H54 (cell line): ENCODE data around the gene SPNS3.

Experiments
- DNase-seq: peaks from one replicate; pipeline ENCODE4 v3.0.0; 2011; ENCODE audit warnings: low spot score, mixed read lengths; ENCODE audit not compliant: insufficient read length
- FAIRE-seq: peaks from 3 replicates; lab custom pipeline; 2011; peaks lifted over from hg19 to GRCh38; lab: Jason Lieb, UNC
- POLR2A ChIP-seq: IDR thresholded peaks from 2 replicates; pipeline ENCODE4 v1.6.1; 2011; ENCODE audit warnings: low read depth, mild to moderate bottlenecking, low read length

Gene SPNS3, protein sequence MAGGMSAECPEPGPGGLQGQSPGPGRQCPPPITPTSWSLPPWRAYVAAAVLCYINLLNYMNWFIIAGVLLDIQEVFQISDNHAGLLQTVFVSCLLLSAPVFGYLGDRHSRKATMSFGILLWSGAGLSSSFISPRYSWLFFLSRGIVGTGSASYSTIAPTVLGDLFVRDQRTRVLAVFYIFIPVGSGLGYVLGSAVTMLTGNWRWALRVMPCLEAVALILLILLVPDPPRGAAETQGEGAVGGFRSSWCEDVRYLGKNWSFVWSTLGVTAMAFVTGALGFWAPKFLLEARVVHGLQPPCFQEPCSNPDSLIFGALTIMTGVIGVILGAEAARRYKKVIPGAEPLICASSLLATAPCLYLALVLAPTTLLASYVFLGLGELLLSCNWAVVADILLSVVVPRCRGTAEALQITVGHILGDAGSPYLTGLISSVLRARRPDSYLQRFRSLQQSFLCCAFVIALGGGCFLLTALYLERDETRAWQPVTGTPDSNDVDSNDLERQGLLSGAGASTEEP

DNA sequence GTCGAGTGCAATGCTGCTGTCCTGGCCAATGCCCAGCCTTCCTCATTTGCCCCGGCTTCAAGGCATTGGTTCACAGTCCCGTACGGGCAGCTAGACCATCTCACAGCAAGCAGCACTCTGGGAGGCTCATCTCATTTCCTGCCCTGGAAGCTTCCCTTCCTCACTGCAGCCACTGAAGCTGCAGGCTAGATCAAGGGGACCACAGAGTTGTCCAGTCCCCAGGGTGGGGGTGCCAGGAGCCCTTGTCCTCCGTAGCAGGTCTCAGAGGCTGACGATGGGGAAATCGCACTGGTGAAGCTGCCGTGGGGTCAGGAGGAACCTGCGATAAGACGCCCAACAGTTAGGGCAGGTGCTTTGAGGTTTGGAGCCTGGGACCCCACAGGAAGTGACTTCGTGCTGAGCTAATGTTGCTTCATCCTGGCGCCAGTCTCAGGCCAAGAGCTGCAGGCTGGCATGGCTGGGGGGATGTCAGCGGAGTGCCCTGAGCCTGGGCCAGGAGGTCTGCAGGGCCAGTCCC is at the start of gene SPNS3:
TSS of gene SPNS3 (plus strand) at position 426 of the 517 bp plus-strand sequence. CDS start at position 454, 28 bp downstream.
- FAIRE-seq (no peak), DNase-seq (no peak)
- no peak for TF ChIP-seq POLR2A

DNA sequence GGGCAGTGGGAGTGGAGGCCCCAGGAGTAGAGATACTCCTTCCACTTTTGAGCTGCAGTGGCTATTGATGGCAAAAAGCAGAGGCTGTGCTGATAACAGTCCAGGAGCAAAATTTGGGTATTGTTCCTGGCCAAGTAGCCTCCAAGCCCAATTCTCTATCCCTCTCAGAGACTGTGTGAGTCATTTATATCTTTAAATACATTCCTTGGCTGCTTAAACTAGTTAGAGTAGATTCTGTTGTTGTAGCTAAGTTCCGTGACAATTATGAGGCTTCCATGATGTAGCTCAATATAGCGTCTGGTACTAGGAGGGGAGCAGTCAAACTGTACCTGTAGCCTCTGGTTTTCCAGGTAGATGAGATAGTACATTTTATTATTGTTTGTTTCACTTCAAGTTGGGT is 47.3 kb upstream of the SPNS3 start:
- DNase-seq (no peak), FAIRE-seq (no peak)
- TF ChIP-seq POLR2A, result no peak

DNA sequence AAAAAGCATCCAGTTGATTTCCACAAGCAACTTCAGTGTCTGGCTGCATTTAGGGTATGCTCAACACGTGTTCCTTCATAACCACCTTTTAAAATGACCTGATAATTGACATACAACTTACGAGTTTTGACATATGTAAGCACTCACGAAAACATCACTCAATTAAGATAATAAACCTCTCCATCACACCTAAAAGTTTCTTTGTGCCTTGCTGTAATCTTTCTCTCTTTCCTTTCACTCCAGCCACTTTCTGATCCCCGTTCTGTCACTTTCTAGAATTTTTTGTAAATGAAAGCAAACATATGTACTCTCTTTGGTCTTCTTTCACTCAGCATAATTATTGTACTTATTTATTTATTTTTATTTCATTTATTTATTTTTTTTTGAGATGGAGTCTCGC is 46.6 kb upstream of the SPNS3 start:
- FAIRE-seq, result no peak

DNA sequence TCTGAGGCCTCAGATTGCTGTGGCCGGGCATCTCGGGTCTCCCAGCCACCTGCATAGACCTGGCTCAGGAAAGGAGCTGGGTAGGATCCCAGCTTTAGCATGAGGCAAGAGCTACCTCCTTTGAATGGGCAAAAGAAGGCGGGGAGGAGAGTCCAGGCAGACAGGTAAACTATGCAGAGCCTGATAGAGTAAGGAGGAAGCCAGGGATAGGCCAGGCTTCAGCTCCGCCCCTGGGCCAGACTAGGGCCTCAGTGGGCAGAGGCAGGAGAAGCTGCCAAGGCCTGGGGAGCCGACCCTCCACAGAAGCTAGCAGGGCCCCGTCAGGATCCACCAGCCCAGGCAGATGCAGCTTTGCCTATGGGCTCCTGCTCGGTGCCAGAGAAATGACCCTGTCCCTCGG is 44.7 kb upstream of the SPNS3 start:
- FAIRE-seq (no peak), DNase-seq (no peak)
- TF ChIP-seq POLR2A, result no peak

More for the DNA sequence above, 46.6 kb upstream of the SPNS3 start:
- no peak for DNase-seq
- TF ChIP-seq POLR2A, result no peak

DNA sequence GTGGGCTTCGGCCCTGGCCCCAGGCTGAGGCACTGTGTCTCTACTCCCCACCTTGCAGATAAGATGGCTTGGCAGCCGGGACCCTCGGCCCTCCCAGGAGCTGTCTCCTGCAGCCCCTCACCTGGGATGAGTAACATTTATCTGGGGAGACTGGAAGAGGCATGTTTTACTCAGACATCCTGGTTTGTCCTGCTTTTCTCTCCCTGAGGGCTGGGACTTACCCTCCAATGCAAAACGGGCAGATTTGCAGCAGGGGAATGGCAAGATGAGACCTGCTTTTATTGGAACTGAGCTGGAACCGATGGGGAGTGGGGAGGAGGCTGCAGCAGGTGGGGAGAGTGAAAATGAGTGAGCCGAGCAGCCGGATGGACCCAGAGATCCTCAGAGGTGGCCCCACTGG is 39.9 kb upstream of the SPNS3 start:
- DNase-seq (no peak), FAIRE-seq (no peak)
- TF ChIP-seq POLR2A, result no peak

DNA sequence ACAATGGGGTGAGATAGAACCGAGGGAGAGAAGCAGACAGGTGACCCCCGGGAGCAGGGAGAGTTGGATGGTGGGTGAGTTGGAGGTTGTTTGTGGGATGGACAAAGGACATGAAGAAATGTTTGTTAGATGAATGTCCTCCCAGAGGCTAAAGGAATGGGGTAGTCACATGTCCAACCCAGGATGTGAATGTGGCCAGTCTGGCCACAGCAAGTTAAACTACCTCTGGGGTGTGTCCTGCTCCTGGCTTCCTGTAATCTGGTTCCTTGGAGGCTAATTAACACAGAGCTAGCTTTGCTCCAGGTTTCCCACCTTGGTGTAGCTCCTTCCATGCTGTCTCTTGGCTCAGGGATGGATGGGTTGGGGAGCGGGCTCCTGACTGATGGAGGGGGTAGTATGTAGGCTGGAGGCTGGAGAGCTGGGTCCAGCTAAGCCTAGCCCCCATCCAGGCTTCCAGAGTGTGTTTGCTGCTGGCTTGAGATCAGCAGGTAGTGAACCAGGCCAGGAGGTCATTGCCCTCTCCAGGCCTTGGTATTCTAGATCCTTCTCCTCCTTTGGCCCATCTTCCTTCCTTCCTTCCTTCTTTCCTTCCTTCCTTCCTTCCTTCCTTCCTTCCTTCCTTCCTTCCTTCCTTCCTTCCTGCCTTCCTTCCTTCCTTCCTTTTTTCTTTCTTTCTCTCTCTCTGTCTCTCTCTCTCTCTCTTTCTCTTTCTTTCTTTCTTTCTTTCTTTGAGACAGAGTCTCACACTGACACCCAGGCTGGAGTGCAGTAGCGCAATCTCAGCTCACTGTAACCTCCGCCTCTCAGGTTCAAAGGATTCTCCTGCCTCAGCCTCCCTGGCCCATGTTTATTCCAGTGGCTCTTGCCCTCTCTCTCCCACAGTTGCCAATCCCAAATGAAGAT is 39.3 kb upstream of the SPNS3 start:
- DNase-seq (no peak), FAIRE-seq (no peak)
- TF ChIP-seq POLR2A, result no peak

DNA sequence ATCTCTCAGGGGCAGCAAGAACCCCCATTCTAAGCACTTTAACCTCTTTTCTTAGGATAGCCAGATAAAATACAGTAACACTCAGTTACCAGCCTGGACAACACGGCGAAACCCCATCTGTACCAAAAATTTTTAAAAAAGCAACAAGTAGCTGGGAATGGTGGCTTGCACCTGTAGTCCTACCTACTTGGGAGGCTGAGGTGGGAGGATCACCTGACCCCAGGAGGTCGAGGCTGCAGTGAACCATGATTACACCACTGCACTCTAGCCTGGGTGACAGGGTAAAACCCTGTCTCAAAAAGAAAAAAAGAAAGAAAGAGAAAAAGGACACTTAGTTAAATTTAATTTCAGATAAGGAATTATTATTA is 38.6 kb upstream of the SPNS3 start:
- no peak for FAIRE-seq
- DNase-seq, result no peak
- TF ChIP-seq POLR2A, result no peak

DNA sequence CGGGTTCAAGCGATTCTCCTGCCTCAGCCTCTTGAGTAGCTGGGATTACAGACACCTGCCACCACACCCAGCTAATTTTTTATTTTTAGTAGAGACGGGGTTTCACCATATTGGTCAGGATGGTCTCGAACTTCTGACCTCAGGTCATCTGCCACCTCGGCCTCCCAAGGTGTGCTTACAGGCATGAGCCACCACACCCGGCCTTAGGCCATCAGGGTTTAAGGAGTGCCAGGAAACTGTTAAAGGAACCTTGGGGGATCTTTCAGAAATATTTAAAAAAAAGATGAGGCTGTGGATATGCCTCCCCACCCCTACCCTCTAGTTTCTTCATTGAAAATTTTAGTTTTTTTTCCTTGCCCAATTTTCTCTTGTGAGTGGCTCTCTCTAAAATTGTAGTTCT is 35.9 kb upstream of the SPNS3 start:
- FAIRE-seq, result no peak
- DNase-seq, result no peak
- TF ChIP-seq POLR2A, result no peak

DNA sequence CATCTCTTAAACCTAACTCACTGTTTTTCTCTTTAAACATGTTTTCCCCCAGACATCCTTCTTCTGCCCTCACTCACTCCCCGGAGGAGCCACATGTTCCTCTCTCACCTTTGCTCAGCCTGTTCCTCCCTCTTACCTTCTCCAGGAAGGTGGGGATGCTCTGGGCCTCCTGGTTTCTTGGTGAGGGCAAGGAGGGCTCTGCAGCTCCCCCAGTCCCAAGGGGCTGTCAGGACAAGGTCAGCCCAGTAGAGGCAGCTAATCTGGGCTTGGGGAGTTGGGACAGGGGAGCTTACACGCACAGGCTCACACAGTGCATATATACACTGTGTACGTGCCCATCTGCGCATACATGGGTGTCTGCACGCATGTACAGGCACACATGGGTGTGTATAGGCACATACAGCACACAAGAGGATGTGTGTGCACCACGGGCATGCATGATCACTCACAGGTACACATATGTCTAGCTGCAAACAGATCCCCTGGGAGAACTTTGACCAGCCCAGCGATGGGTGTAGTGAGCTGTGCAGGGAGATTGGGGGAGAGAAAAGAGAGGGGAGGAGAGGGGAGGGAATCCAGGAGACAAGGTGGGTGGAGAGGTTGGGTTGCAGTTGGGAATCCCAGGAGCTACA is 28.6 kb upstream of the SPNS3 start:
- DNase-seq (no peak), FAIRE-seq (no peak)
- TF ChIP-seq POLR2A, result no peak

DNA sequence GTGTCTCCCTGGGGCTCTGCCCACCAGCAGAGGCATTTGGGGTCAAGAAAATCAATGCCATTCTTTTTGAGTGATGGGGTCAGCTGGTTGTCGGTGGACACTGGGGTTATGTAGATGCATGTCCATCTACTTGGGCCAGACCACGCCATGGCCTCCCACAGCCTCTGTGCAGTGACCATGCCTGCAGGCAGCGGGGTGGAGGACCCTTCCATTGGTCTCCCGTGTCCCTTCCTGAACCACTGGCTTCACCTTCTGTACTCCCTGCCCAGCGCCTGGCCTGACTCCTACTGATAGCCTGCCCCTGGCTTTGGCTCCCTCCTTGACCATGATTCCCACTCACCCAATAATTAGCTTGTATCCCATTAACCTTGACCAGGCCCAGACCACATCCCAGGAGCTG is 28.0 kb upstream of the SPNS3 start:
- no peak for TF ChIP-seq POLR2A
- FAIRE-seq, result no peak
- no peak for DNase-seq

DNA sequence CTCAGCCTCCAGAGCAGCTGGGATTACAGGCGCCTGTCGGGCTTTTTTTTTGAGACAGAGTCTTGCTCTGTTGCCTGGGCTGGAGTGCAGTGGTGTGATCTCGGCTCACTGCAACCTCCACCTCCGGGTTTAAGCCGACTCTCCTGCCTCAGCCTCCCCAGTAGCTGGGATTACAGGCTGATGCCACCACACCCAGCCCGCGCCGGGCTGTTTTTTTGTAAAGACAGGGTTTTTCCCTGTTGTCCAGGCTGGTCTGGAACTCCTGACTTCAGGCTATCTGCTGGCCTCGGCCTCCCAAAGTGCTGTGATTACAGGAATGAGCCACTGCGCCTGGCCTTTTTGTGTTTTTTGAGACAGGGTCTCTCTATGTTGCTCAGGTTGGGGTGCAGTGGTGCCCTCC is 27.4 kb upstream of the SPNS3 start:
- no peak for FAIRE-seq
- DNase-seq, result no peak
- no peak for TF ChIP-seq POLR2A

DNA sequence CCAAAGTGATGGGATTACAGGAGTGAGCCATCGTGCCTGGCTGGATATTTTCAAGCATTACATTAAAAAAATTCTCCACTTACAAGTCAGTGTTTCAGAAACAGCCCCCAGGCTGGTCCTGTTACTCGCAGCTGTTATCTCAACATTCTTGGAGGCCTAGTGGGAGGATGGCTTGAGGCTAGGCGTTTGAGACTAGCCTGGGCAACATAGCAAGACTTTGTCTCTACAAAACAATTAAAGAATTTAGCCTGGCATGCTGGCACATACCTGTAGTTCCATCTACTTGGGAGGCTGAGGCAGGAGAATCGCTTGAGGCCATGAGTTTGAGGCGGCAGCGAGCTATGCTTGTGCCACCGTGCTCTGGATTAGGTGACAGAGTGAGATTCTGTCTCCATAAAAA is 26.5 kb upstream of the SPNS3 start:
- DNase-seq, result no peak
- TF ChIP-seq POLR2A, result no peak
- FAIRE-seq, result no peak

DNA sequence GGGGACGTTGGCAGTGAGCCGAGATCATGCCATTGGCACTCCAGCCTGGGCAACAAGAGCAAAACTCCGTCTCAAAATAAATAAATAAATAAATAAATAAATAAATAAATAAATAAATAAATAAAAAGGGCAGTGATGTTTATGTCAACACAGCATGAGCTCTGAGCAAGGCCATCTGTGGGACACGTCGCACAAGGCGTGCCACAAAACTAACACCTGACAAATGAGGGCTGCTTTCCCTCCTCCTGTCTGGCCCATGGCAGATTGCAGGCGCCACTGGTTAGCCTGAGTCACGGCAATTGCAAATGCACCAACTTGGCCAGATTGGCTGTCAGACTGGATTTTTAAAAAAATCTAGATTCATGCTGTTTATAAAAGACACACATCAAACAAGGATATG is 25.9 kb upstream of the SPNS3 start:
- FAIRE-seq, result no peak
- no peak for TF ChIP-seq POLR2A
- DNase-seq, result no peak

DNA sequence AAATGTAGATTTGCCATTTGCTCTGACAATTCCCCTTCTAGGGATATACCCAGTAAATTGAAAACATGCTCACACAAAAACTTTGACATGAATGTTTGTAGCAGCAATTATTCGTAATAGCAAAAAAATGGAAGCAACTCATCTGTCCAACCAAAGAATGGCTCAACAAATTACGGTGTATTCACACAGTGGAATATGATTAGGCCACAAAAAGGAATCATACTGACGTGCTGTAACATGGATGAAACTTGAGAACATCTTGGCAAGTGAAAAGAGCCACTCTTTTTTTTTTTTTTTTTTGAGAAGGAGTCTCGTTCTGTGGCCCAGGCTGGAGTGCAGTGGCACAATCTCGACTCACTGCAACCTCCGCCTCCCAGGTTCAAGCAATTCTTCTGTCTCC is 24.1 kb upstream of the SPNS3 start:
- TF ChIP-seq POLR2A, result no peak
- FAIRE-seq (no peak), DNase-seq (no peak)

DNA sequence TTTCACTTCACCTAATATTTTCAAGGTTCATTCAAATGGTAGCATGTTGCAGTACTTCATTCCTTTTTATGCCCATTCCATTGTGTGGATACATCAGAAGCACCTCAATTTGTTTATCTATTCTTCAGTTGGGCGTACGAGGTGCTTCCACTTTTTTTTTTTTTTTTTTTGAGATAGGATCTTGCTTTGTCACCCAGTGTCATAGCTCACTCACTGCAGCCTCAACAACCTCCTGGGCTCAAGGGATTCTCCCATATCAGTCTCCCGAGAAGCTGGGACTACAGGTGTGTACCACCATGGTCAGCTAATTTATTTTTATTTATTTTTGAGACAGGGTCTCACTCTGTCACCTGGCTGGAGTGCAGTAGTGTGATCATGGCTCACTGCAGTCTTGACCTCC is 22.5 kb upstream of the SPNS3 start:
- FAIRE-seq, result no peak
- no peak for TF ChIP-seq POLR2A
- DNase-seq, result no peak
